ENCODE results near the gene PPFIBP2. TPM values are rescaled to one million over a fixed set of nuclear protein-coding genes. Genes with fewer than 3 reads are reported as not detected.
A peak's percentile ranks its signal among the peaks of the same experiment; 100 is the strongest.

The PPFIBP2 gene
- total RNA-seq, 1 donor from 2014 or later: 112 TPM

- ChIA-PET CTCF (no interaction called here), POLR2A (interaction anchor here (1.0 to 2.4 kb wide), 4 partner anchors 9 to 47 kb away, joined by 3 to 17 read pairs (median 3); partner anchors contain the start of gene PPFIBP2)
- TF ChIP-seq CTCF (IDR thresholded peaks at IDR 0.05): no peak
- peak; percentile 99 for ATAC-seq (ENCODE audit: low read depth)
- no peaks in the 10 kb centered on the region for H3K9me3 Mint-ChIP-seq
- peaks cover 6% of the 10 kb centered on the region for H3K36me3 Mint-ChIP-seq (ENCODE audit: low read depth)
- DNase-seq: peak; percentile 31
- peak overlapping the region; percentile 47 for H3K4me3 Mint-ChIP-seq
- intact Hi-C loops (cut with micrococcal nuclease): loop anchor here (1.0 to 2.0 kb wide), 4 partner anchors 23 to 48 kb away; no protein-coding TSS in a partner anchor
- H3K27me3 Mint-ChIP-seq: no peaks in the 10 kb centered on the region
- peak overlapping the region; percentile 74 for H3K27ac Mint-ChIP-seq
- H3K4me1 Mint-ChIP-seq: peaks cover 29% of the 10 kb centered on the region
Measured at GRCh38 chr11:7473717-7474116, 40.1 kb upstream of the PPFIBP2 start.

- no peak for ATAC-seq (ENCODE audit: low read depth)
- H3K4me3 Mint-ChIP-seq: no peak overlapping the region
- CTCF ChIA-PET: no interaction called here
- TF ChIP-seq CTCF (IDR thresholded peaks at IDR 0.05): no peak
- intact Hi-C loops (cut with micrococcal nuclease): no loop called here
- POLR2A ChIA-PET: interaction anchor here (0.8 to 1.0 kb wide), 2 partner anchors 11 to 16 kb away, joined by 3 to 4 read pairs; no protein-coding TSS in a partner anchor
- peaks cover 8% of the 10 kb centered on the region for H3K4me1 Mint-ChIP-seq
- no peaks in the 10 kb centered on the region for H3K27me3 Mint-ChIP-seq
- no peak overlapping the region for H3K27ac Mint-ChIP-seq
- no peaks in the 10 kb centered on the region for H3K9me3 Mint-ChIP-seq
- no peaks in the 10 kb centered on the region for H3K36me3 Mint-ChIP-seq (ENCODE audit: low read depth)
- DNase-seq: no peak
Measured at GRCh38 chr11:7480113-7480512, 33.7 kb upstream of the PPFIBP2 start.

GRCh38 chr11:7484131-7484530 is 29.7 kb upstream of the PPFIBP2 start:
- ChIA-PET CTCF (no interaction called here), POLR2A (no interaction called here)
- Mint-ChIP-seq H3K4me3 (no peak overlapping the region), H3K4me1 (no peaks in the 10 kb centered on the region), H3K27me3 (no peaks in the 10 kb centered on the region), H3K9me3 (no peaks in the 10 kb centered on the region), H3K27ac (no peak overlapping the region), H3K36me3 (ENCODE audit: low read depth) (peaks cover 5% of the 10 kb centered on the region)
- intact Hi-C loops (cut with micrococcal nuclease): no loop called here
- TF ChIP-seq CTCF (IDR thresholded peaks at IDR 0.05): no peak
- DNase-seq (no peak), ATAC-seq (ENCODE audit: low read depth) (no peak)

GRCh38 chr11:7484645-7485044 is 29.2 kb upstream of the PPFIBP2 start:
- intact Hi-C loops (cut with micrococcal nuclease): no loop called here
- H3K4me1 Mint-ChIP-seq: no peaks in the 10 kb centered on the region
- H3K4me3 Mint-ChIP-seq: no peak overlapping the region
- POLR2A ChIA-PET: interaction anchor here (1.1 kb wide), 2 partner anchors 10 to 11 kb away, joined by 5 read pairs; no protein-coding TSS in a partner anchor
- DNase-seq (no peak), ATAC-seq (ENCODE audit: low read depth) (no peak)
- peaks cover 5% of the 10 kb centered on the region for H3K36me3 Mint-ChIP-seq (ENCODE audit: low read depth)
- no peaks in the 10 kb centered on the region for H3K27me3 Mint-ChIP-seq
- no peaks in the 10 kb centered on the region for H3K9me3 Mint-ChIP-seq
- no peak overlapping the region for H3K27ac Mint-ChIP-seq
- TF ChIP-seq CTCF (IDR thresholded peaks at IDR 0.05): no peak
- CTCF ChIA-PET: no interaction called here

GRCh38 chr11:7485186-7486097 is 28.4 kb upstream of the PPFIBP2 start, which contains the start of gene OLFML1:
OLFML1 (plus strand) TSS chr11:7485506; CDS start chr11:7485876, 370 bp downstream.
- Mint-ChIP-seq H3K27me3 (no peaks in the 10 kb centered on the region), H3K9me3 (no peaks in the 10 kb centered on the region), H3K27ac (no peak within 1 kb of the TSS), H3K36me3 (ENCODE audit: low read depth) (peaks cover 5% of the 10 kb centered on the region), H3K4me3 (no peak within 1 kb of the TSS), H3K4me1 (no peaks in the 10 kb centered on the region)
- ChIA-PET CTCF (interaction anchor here (1.3 kb wide), 1 partner anchor 132 kb away, joined by 3 read pairs; no protein-coding TSS in a partner anchor), POLR2A (interaction anchor here (1.1 kb wide), 2 partner anchors 9 to 11 kb away, joined by 5 read pairs; no protein-coding TSS in a partner anchor)
- DNase-seq: no peak
- no peak for TF ChIP-seq CTCF (IDR thresholded peaks at IDR 0.05)
- intact Hi-C loops (cut with micrococcal nuclease): no loop called here
- no peak for ATAC-seq (ENCODE audit: low read depth)

Measured in activated B cell treated with CpG ODN at 0.5 μM for 24 hours (primary cell).